Left lung (tissue), 10 donors: ENCODE data around the gene PAK5. TPM values are rescaled to one million over a fixed set of nuclear protein-coding genes. Genes with fewer than 3 reads are reported as not detected.
A peak's percentile ranks its signal among the peaks of the same experiment; 100 is the strongest.

Experiments
- ATAC-seq: fragments of 200-7000 bp; cut with Tn5 transposase; one replicate; pipeline ENCODE4 v1.9.1; 2020; ENCODE audit warnings: moderate library complexity
- DNase-seq, 4 donors: peaks; one replicate each; pipeline ENCODE4 v3.0.0-alpha.2; 2013 to 2020
- H3K27ac ChIP-seq, 2 donors: fragments of 200-600 bp; sonication (generic) in 1 of 2; one replicate each; pipeline versions ENCODE4 v1.5.0 to v1.8.0; 2020 to 2021
- H3K27me3 ChIP-seq, 2 donors: fragments of 200-600 bp; sonication (generic) in 1 of 2; one replicate each; pipeline versions ENCODE4 v1.5.0 to v1.8.0; 2020 to 2021
- H3K36me3 ChIP-seq, 2 donors: fragments of 200-600 bp; sonication (generic) in 1 of 2; one replicate each; pipeline versions ENCODE4 v1.5.0 to v1.8.0; 2020 to 2021
- H3K4me1 ChIP-seq, 2 donors: fragments of 200-600 bp; one replicate each; pipeline ENCODE4 v1.8.0; 2021
- H3K4me3 ChIP-seq, 2 donors: fragments of 200-600 bp; sonication (generic) in 1 of 2; one replicate each; pipeline versions ENCODE4 v1.5.0 to v1.8.0; 2020 to 2021; ENCODE audit warnings: mild to moderate bottlenecking in 1 of 2
- H3K9me3 ChIP-seq, 2 donors: fragments of 200-600 bp; sonication (generic) in 1 of 2; one replicate each; pipeline versions ENCODE4 v1.5.0 to v1.8.0; 2020 to 2021
- intact Hi-C, 2 donors: fragments of 100-400 bp; cut with DNase I; formaldehyde crosslinking; loops; one replicate each; pipeline versions ENCODE4 v1.11.2 to v1.14.2; 2022
- polyA plus RNA-seq, 6 donors: library from polyadenylated mRNA; unstranded; fragments of 120-200 nt; gene quantifications; one replicate each; pipeline ENCODE4 v1.2.1, GENCODE V29; 2013; ENCODE audit not compliant: insufficient read length in 6 of 6
- total RNA-seq, 2 donors: library from RNA; stranded (reverse); fragmentation: NEBNext Ultra II Directional; extraction: Animal tissue kit (Norgen Biotek cat#: 25700); gene quantifications; one replicate each; pipeline ENCODE4 v1.2.1, GENCODE V29; 2021
- TF ChIP-seq, protein P1 (sequence below), 2 donors: fragments of 200-600 bp; sonication (generic) in 1 of 2; IDR thresholded peaks; one replicate each; pipeline versions ENCODE4 v1.5.0 to v1.8.0; 2021; ENCODE audit warnings: antibody characterized with exemption in 2 of 2
- donor health status: DM: no; HTN: yes; CAD: no.
- donor health status: DM: no; HTN: no; CAD: no.

The PAK5 gene
- total and polyA plus RNA-seq, 8 donors, result 0.15 to 0.46 (median 0.38) TPM; not detected in 1

- TF ChIP-seq, protein P1, sequence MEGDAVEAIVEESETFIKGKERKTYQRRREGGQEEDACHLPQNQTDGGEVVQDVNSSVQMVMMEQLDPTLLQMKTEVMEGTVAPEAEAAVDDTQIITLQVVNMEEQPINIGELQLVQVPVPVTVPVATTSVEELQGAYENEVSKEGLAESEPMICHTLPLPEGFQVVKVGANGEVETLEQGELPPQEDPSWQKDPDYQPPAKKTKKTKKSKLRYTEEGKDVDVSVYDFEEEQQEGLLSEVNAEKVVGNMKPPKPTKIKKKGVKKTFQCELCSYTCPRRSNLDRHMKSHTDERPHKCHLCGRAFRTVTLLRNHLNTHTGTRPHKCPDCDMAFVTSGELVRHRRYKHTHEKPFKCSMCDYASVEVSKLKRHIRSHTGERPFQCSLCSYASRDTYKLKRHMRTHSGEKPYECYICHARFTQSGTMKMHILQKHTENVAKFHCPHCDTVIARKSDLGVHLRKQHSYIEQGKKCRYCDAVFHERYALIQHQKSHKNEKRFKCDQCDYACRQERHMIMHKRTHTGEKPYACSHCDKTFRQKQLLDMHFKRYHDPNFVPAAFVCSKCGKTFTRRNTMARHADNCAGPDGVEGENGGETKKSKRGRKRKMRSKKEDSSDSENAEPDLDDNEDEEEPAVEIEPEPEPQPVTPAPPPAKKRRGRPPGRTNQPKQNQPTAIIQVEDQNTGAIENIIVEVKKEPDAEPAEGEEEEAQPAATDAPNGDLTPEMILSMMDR (IDR thresholded peaks at IDR 0.05), result no peak
- ATAC-seq, result no peak
Measured at GRCh38 chr20:9610665-9611064, 228.2 kb downstream of the PAK5 start.

DNA sequence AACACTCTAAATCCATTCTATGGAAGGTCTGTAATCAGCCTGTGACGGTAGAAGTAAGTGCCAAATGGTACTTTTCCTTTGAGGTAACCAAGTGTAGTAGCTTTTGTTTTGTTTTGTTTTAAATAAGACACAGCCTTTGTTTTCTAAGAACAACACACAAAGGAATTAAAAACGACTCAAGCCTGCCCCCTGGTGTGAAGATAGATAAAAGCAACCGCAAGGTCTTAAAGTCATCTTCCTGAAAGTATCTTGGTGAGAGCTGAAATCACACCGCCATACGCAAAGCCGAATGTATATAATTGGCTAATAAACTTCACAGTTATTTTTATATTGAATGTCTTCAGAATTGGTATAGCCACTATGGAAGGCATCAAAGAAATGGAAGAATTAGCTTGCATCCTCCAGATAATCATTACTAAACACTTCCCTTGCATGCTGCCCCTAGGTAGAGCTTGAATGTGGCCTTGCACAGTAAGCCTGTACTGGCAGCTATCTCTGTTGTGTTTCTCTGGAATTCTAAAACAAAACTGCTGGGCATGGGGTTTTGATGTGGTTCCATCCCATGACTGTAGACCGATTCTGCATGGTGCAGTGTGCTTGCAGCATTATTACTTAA lies 228.9 kb downstream of the PAK5 start:
- peak in 2 of 4 donors; percentile 60 to 73 for DNase-seq
- Histone ChIP-seq H3K27me3 (no peaks in the 10 kb centered on the region), H3K36me3 (no peaks in the 10 kb centered on the region), H3K4me1 (no peaks in the 10 kb centered on the region), H3K4me3 (no peak overlapping the region), H3K27ac (no peak overlapping the region), H3K9me3 (no peaks in the 10 kb centered on the region)
- intact Hi-C loops, result loop anchor here in 1 of 2 donors (5.0 kb wide), 1 partner anchor 203 kb away; no protein-coding TSS in a partner anchor
- ATAC-seq, result peak; percentile 79
- TF ChIP-seq, protein P1 (IDR thresholded peaks at IDR 0.05), result peak; percentile 65 to 71

More at GRCh38 chr20:9610665-9611064, 228.2 kb downstream of the PAK5 start:
- DNase-seq, result no peak
- Histone ChIP-seq H3K36me3 (no peaks in the 10 kb centered on the region), H3K4me1 (no peaks in the 10 kb centered on the region), H3K27me3 (no peaks in the 10 kb centered on the region), H3K27ac (no peak overlapping the region), H3K4me3 (no peak overlapping the region), H3K9me3 (no peaks in the 10 kb centered on the region)
- intact Hi-C loops, result loop anchor here in 1 of 2 donors (5.0 kb wide), 1 partner anchor 203 kb away; no protein-coding TSS in a partner anchor

DNA sequence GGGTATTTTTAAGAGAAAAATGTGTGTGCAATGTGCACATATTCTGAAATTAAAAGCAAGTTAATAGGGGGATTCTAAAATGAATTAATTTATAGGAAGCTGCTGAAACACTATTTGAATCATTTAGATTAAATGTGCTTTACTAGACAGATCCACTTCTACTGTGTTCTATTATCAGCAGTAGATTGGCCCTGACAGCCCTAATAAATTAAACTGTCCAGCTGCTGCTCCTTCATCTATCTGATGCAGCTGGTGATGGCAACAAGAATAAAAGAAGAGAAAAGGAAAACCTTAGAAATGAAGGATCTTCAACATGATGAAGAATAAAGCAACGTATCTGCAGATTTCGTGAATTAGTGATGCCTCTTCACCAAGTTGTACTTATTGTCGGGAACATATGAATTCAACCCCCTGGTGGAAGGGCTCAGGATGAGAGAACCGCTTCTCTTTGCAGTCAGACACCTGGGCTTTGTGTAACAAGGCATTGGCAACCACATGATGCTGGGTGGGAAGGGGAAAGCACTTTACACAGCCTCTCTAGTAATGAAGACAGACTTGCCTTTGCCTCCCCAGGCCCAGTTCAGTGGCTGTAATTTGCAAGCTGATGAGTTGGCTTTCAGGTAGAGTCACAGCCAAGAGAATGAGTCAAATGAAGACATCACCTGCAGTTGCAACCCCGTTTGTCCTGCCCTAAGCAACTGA lies 230.1 kb downstream of the PAK5 start:
- Histone ChIP-seq H3K36me3 (no peaks in the 10 kb centered on the region), H3K4me1 (no peaks in the 10 kb centered on the region), H3K27me3 (no peaks in the 10 kb centered on the region), H3K9me3 (no peaks in the 10 kb centered on the region), H3K4me3 (no peak overlapping the region), H3K27ac (no peak overlapping the region)
- ATAC-seq, result no peak
- intact Hi-C loops, result no loop called here
- no peak for DNase-seq
- TF ChIP-seq, protein P1 (IDR thresholded peaks at IDR 0.05), result no peak

- no peaks in the 10 kb centered on the region for H3K9me3 ChIP-seq
Measured at GRCh38 chr20:9602847-9603183, 236.1 kb downstream of the PAK5 start.

DNA sequence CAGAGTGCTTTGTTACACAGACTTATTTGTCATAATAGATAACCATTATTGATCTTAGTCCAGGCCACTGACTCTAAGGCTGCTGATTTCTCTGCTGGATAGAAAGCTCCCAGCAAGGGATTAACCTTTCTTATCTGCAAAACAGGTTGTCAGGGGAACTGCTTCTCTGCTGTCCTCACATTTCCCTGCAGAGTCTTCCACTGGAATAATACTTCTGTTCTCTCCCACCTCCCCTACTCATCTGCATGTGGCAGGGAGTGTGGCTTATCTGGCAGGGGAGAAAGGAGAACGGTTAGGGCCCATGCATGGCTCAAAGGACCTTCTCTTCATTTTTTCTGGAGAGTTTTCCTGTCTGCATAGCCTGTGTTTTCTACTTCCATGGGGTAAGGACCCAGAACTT lies 238.3 kb downstream of the PAK5 start:
- no peaks in the 10 kb centered on the region for H3K36me3 ChIP-seq
- intact Hi-C loops, result no loop called here
- no peak overlapping the region for H3K27ac ChIP-seq
- H3K4me3 ChIP-seq, result no peak overlapping the region
- H3K27me3 ChIP-seq, result no peaks in the 10 kb centered on the region
- no peak for DNase-seq
- H3K4me1 ChIP-seq, result no peaks in the 10 kb centered on the region
- no peaks in the 10 kb centered on the region for H3K9me3 ChIP-seq
- no peak for ATAC-seq
- TF ChIP-seq, protein P1 (IDR thresholded peaks at IDR 0.05), result no peak

More at GRCh38 chr20:9602847-9603183, 236.1 kb downstream of the PAK5 start:
- Histone ChIP-seq H3K27ac (no peak overlapping the region), H3K36me3 (no peaks in the 10 kb centered on the region), H3K4me3 (no peak overlapping the region), H3K27me3 (no peaks in the 10 kb centered on the region), H3K4me1 (no peaks in the 10 kb centered on the region)
- TF ChIP-seq, protein P1 (IDR thresholded peaks at IDR 0.05), result no peak
- intact Hi-C loops, result no loop called here
- ATAC-seq (no peak), DNase-seq (no peak)
